ENCODE measurements around the gene MACROD2.
"Not testable (repeated sequence)": the region's sequence is repeated elsewhere in the genome, so short reads cannot be mapped to it uniquely, and the experiment has no call there.

MACROD2 gene

GRCh38 chr20:15742627-15743026, 1747.3 kb downstream of the MACROD2 start:
- no peak for DNase-seq

- DNase-seq, result peak in 1 of 2 donors; percentile 57
These were observed 1760.9 kb downstream of the MACROD2 start for GRCh38 chr20:15756002-15756753.

- peak in 1 of 2 donors; percentile 31 for DNase-seq
These were observed 1761.4 kb downstream of the MACROD2 start for GRCh38 chr20:15756754-15757115.

GRCh38 chr20:15759594-15759993, 1764.3 kb downstream of the MACROD2 start:
- DNase-seq, result peak; percentile 5

GRCh38 chr20:15760001-15760621, 1764.8 kb downstream of the MACROD2 start:
- peak in 1 of 2 donors; percentile 10 for DNase-seq

- DNase-seq, result no peak
These were observed 1768.0 kb downstream of the MACROD2 start for GRCh38 chr20:15763366-15763765.

- no peak for DNase-seq
These were observed 1772.3 kb downstream of the MACROD2 start for GRCh38 chr20:15767586-15767985.

GRCh38 chr20:15767999-15768741, 1772.9 kb downstream of the MACROD2 start:
- DNase-seq, result no peak

GRCh38 chr20:15772826-15773225, 1777.5 kb downstream of the MACROD2 start:
- no peak for DNase-seq

- no peak for DNase-seq
These were observed 1779.6 kb downstream of the MACROD2 start for GRCh38 chr20:15774926-15775325.

GRCh38 chr20:15776770-15777466, 1781.6 kb downstream of the MACROD2 start:
- DNase-seq, result no peak

- DNase-seq, result no peak
These were observed 1788.7 kb downstream of the MACROD2 start for GRCh38 chr20:15784020-15784419.

GRCh38 chr20:15789079-15789478, 1793.8 kb downstream of the MACROD2 start:
- peak; percentile 26 to 68 for DNase-seq

GRCh38 chr20:15792855-15793254, 1797.5 kb downstream of the MACROD2 start:
- DNase-seq, result no peak

GRCh38 chr20:15794409-15794808, 1799.1 kb downstream of the MACROD2 start:
- DNase-seq, result no peak

GRCh38 chr20:15795305-15796019, 1800.1 kb downstream of the MACROD2 start:
- no peak for DNase-seq

GRCh38 chr20:15799871-15800270, 1804.6 kb downstream of the MACROD2 start:
- no peak for DNase-seq

GRCh38 chr20:15802020-15802419, 1806.7 kb downstream of the MACROD2 start:
- DNase-seq, result no peak

GRCh38 chr20:15805154-15805553, 1809.8 kb downstream of the MACROD2 start:
- DNase-seq, result no peak

- no peak for DNase-seq
These were observed 1810.8 kb downstream of the MACROD2 start for GRCh38 chr20:15806105-15806504.

- DNase-seq, result no peak
These were observed 1812.0 kb downstream of the MACROD2 start for GRCh38 chr20:15807271-15807670.

- not testable (repeated sequence) for DNase-seq
These were observed 1812.5 kb downstream of the MACROD2 start for GRCh38 chr20:15807771-15808170.

Measured in hippocampal formation (tissue), 2 donors.